Skeletal muscle satellite cell (primary cell): ENCODE measurements around the gene FURIN.
"Not testable (repeated sequence)": the region's sequence is repeated elsewhere in the genome, so short reads cannot be mapped to it uniquely, and the experiment has no call there.

ENCODE experiments used
- H3K27me3 ChIP-seq: 2 replicates; pipeline ENCODE4 v1.7.0; 2013; ENCODE audit warnings: low read length; ENCODE audit not compliant: control insufficient read depth, insufficient read depth
- H3K36me3 ChIP-seq: 2 replicates; pipeline ENCODE4 v1.7.0; 2013; ENCODE audit warnings: mild to moderate bottlenecking, control low read depth, low read length; ENCODE audit not compliant: insufficient read depth
- H3K4me1 ChIP-seq: 2 replicates; pipeline ENCODE4 v1.7.0; 2013; ENCODE audit warnings: low read length; ENCODE audit not compliant: control insufficient read depth, insufficient read depth
- H3K4me2 ChIP-seq: 2 replicates; pipeline ENCODE4 v1.7.0; 2013; ENCODE audit warnings: mild to moderate bottlenecking, low read length
- H3K4me3 ChIP-seq: 2 replicates; pipeline ENCODE4 v1.7.0; 2013; ENCODE audit warnings: low read length
- H3K9ac ChIP-seq: 2 replicates; pipeline ENCODE4 v1.7.0; 2013; ENCODE audit warnings: mild to moderate bottlenecking, low read depth, low read length, moderate library complexity
- H3K9me3 ChIP-seq: replicated peaks from 2 replicates; pipeline ENCODE4 v1.7.0; 2013; ENCODE audit warnings: mild to moderate bottlenecking, control low read depth, low read length

Gene FURIN

DNA sequence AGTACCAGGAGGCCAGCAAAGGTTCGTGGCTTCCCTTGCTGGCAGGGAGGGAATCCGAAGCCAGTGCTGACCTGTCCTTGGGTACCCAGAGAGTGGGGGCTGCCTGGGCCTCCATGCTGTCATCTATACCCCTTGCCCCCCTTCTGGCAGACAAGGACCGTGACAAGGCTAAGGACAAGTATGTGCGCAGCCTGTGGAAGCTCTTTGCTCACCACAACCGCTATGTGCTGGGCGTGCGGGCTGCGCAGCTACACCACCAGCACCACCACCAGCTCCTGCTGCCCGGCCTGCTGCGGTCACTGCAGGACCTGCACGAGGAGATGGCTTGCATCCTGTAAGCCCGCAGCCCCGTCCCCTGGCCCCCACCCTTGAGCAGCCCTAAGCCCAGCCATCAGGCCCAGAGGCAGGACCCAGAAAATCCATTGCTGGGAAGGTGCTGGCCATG, 18.7 kb downstream of the FURIN start:
- H3K4me3 ChIP-seq = no peak overlapping the region
- peaks cover 20% of the 10 kb centered on the region for H3K4me1 ChIP-seq
- H3K36me3 ChIP-seq = peaks cover 6% of the 10 kb centered on the region
- H3K4me2 ChIP-seq = no peak overlapping the region
- H3K9me3 ChIP-seq = no peaks in the 10 kb centered on the region
- H3K27me3 ChIP-seq = no peaks in the 10 kb centered on the region
- H3K9ac ChIP-seq = no peak overlapping the region

DNA sequence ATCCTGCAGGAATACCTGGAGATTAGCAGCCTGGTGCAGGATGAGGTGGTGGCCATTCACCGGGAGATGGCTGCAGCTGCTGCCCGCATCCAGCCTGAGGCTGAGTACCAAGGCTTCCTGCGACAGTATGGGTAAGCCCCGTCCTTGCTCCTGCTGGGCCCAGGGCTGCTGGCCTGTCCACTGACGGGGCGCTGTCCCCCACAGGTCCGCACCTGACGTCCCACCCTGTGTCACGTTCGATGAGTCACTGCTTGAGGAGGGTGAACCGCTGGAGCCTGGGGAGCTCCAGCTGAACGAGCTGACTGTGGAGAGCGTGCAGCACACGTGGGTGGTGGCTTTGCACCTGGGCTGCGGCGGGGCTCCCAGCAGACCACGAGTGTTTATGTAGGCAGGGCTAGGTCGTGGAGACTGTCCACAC, 20.9 kb downstream of the FURIN start:
- Histone ChIP-seq H3K36me3 (no peaks in the 10 kb centered on the region), H3K4me3 (no peak overlapping the region), H3K9me3 (no peaks in the 10 kb centered on the region), H3K4me2 (no peak overlapping the region), H3K9ac (no peak overlapping the region), H3K4me1 (peaks cover 10% of the 10 kb centered on the region), H3K27me3 (no peaks in the 10 kb centered on the region)

DNA sequence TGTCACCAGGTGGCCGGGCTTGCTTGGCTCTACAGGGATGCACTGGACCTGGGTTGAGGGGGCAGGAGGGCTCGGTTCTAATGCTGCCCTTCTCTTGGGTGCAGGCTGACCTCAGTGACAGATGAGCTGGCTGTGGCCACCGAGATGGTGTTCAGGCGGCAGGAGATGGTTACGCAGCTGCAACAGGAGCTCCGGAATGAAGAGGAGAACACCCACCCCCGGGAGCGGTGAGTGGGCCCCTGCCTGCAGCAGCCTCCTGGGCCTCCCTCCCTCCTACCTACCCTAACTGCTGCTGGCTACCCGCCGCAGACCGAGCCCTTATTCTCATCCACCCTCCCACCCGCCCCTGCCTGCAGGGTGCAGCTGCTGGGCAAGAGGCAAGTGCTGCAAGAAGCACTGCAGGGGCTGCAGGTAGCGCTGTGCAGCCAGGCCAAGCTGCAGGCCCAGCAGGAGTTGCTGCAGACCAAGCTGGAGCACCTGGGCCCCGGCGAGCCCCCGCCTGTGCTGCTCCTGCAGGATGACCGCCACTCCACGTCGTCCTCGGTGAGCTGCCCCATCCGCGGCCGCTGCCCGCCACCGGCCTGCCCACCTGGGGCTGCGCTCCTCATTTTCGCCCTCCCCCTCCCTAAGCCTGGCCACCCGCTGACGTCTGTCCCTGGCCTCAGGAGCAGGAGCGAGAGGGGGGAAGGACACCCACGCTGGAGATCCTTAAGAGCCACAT, 21.5 kb downstream of the FURIN start:
- Histone ChIP-seq H3K4me1 (peaks cover 5% of the 10 kb centered on the region), H3K9me3 (no peaks in the 10 kb centered on the region), H3K9ac (no peak overlapping the region), H3K36me3 (no peaks in the 10 kb centered on the region), H3K4me3 (no peak overlapping the region), H3K27me3 (no peaks in the 10 kb centered on the region), H3K4me2 (no peak overlapping the region)

DNA sequence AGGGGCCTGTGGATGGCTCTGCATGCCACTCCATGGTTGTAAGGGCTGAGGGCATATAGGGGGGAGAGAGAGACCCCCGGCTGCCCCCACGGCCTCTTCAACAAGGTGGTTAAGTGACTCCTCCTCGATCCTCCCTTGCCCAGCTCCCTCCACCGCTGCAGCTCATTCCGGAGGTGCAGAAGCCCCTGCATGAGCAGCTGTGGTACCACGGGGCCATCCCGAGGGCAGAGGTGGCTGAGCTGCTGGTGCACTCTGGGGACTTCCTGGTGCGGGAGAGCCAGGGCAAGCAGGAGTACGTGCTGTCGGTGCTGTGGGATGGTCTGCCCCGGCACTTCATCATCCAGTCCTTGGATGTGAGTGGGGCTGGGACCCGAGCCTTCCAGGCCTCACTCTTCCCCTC, 22.5 kb downstream of the FURIN start:
- Histone ChIP-seq H3K27me3 (no peaks in the 10 kb centered on the region), H3K4me3 (no peak overlapping the region), H3K4me1 (peaks cover under 1% of the 10 kb centered on the region), H3K9me3 (no peaks in the 10 kb centered on the region), H3K4me2 (no peak overlapping the region), H3K36me3 (no peaks in the 10 kb centered on the region), H3K9ac (no peak overlapping the region)

DNA sequence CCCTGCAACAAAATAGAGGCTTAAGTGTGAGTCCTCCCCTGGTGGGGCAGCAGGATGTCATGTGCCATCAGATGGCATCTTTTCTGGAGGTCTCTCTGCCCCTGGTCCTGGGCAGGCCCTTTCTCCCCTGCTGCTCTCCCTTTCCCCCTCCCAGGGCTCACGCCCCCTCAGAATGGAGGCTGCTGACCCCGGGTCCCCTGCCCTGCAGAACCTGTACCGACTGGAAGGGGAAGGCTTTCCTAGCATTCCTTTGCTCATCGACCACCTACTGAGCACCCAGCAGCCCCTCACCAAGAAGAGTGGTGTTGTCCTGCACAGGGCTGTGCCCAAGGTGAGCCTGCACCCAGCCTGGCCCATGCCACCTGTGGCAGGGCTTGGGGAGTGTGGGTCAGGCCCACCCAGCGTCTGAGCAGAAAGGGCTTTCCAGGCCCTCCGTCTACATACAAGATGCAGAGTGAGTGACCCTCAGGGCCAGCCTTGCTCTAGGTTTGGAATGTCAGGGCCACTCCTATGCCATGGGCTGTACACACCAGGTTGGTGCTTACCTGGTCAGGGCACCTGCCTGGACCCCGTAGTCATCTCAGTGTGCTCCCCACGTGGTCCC, 23.1 kb downstream of the FURIN start:
- H3K27me3 ChIP-seq = no peaks in the 10 kb centered on the region
- H3K4me1 ChIP-seq = no peaks in the 10 kb centered on the region
- no peaks in the 10 kb centered on the region for H3K9me3 ChIP-seq
- no peaks in the 10 kb centered on the region for H3K36me3 ChIP-seq
- no peak overlapping the region for H3K4me3 ChIP-seq
- no peak overlapping the region for H3K4me2 ChIP-seq
- no peak overlapping the region for H3K9ac ChIP-seq

DNA sequence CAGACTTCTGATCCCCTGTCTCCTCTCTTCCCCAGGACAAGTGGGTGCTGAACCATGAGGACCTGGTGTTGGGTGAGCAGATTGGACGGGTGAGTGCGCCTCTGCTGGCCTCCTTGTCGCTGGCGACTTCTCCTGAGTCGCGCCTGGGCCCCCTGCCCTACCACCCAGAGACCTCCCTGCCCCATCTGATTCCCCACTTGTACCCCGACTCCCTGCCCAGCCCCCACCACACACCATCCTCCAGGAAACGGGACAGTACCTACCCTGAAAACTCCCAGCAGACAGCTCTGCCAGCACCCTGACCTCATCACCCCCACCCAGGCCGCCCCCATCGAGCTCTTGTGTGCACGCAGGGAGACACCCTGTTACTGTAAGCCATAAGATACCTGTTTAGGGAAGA, 23.6 kb downstream of the FURIN start:
- no peaks in the 10 kb centered on the region for H3K4me1 ChIP-seq
- no peaks in the 10 kb centered on the region for H3K36me3 ChIP-seq
- H3K27me3 ChIP-seq = no peaks in the 10 kb centered on the region

DNA sequence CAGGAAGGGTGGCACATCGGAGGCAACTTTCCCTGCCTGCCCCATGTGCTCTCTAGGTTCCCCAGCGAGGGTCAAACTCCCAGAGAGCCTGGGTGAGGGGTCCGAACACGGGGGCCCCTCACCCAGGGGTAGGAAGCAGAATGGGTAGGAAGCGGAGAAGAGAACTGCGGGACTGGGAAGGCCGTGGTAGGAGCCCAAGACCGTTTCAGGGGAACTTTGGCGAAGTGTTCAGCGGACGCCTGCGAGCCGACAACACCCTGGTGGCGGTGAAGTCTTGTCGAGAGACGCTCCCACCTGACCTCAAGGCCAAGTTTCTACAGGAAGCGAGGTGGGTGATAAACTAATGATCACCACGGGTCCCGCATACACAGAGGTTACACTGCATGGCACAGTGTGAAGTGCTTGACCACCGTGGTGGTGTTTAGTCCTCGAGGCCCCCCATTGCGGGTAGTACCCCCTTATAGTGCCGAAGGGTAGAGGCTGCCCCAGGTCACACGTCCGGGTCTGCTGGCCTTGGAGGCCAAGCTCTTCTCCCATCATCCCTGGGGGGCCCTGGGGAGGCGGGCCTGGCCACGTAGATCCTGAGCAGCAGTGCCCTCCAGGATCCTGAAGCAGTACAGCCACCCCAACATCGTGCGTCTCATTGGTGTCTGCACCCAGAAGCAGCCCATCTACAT, 24.2 kb downstream of the FURIN start:
- no peak overlapping the region for H3K4me2 ChIP-seq
- no peak overlapping the region for H3K4me3 ChIP-seq
- H3K4me1 ChIP-seq = no peaks in the 10 kb centered on the region
- H3K9ac ChIP-seq = no peak overlapping the region
- no peaks in the 10 kb centered on the region for H3K9me3 ChIP-seq
- no peaks in the 10 kb centered on the region for H3K27me3 ChIP-seq
- no peaks in the 10 kb centered on the region for H3K36me3 ChIP-seq

More for the DNA sequence above, 23.6 kb downstream of the FURIN start:
- Histone ChIP-seq H3K4me3 (no peak overlapping the region), H3K4me2 (no peak overlapping the region), H3K9ac (no peak overlapping the region), H3K9me3 (no peaks in the 10 kb centered on the region)

DNA sequence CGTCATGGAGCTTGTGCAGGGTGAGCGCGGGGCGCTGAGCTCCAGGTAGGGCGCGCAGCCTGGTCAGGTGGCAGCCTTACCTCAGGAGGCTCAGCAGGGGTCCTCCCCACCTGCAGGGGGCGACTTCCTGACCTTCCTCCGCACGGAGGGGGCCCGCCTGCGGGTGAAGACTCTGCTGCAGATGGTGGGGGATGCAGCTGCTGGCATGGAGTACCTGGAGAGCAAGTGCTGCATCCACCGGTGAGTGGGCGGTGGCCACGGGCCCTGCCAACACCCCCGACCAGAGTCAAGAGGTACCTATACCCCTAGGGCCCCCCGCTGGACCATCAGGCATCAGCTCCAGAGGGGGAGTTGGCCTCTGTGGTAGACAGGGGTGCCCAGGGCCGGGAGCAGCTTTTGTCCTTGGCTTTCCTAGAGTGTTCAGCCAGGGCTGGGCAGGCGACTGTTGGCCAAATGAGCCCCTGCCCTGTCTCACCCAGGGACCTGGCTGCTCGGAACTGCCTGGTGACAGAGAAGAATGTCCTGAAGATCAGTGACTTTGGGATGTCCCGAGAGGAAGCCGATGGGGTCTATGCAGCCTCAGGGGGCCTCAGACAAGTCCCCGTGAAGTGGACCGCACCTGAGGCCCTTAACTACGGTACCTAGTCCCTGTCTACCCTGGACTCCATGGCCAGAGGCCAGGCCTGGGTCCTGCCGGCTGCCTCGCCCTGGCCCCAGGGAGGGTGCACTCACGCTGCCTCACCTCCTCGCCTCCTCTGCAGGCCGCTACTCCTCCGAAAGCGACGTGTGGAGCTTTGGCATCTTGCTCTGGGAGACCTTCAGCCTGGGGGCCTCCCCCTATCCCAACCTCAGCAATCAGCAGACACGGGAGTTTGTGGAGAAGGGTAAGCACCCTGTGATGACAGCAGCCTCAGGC, 25.0 kb downstream of the FURIN start:
- Histone ChIP-seq H3K9ac (no peak overlapping the region), H3K4me2 (no peak overlapping the region), H3K36me3 (no peaks in the 10 kb centered on the region), H3K4me3 (no peak overlapping the region), H3K27me3 (no peaks in the 10 kb centered on the region), H3K4me1 (no peaks in the 10 kb centered on the region), H3K9me3 (no peaks in the 10 kb centered on the region)

DNA sequence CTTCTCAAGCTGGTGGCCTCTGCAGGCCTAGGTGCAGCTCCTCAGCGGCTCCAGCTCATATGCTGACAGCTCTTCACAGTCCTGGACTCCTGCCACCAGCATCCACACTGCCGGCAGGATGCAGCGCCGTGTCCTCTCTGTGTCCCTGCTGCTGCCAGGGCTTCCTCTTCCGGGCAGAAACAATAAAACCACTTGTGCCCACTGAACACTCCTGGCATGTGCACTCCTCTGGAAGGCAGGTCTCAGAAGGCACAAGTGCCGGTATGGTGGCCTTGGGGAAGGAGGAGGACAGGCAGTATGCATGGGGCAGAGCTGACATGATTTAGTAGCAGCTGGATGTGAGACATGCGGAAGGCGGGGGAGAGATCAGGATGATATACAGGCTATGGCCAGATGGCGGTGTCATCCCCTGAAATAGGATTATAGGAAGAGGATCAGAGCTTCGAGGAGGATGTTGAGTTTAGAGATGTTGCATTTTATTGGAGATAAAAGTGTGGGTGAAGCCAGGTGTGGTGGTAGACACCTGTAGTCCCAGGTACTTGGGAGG, 27.3 kb downstream of the FURIN start:
- Histone ChIP-seq H3K4me1 (no peaks in the 10 kb centered on the region), H3K36me3 (no peaks in the 10 kb centered on the region), H3K4me2 (no peak overlapping the region), H3K9me3 (no peaks in the 10 kb centered on the region), H3K9ac (no peak overlapping the region), H3K27me3 (no peaks in the 10 kb centered on the region), H3K4me3 (no peak overlapping the region)

DNA sequence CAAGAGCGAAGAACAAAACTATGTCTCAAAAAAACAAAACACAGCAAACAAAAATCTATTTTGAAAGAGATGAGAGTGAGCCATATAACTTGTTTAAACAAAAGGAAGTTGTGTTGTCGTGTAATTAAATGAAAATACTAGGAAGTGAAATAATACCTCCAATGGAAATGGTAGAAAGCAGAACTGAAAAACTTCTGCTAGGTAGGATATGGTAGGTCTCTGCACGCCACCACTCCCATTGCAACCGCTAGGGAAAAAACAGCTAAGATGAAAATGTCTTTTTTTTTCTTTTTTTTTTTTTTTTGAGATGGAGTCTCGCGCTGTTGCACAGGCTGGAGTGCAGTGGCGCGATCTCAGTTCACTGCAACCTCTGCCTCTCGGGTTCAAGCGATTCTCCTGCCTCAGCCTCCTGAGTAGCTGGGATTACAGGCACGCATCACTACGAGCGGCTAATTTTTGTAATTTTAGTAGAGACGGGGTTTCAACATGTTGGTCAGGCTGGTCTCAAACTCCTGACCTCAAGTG, 28.8 kb downstream of the FURIN start:
- H3K4me1 ChIP-seq, H3K36me3 ChIP-seq, H3K4me3 ChIP-seq, H3K4me2 ChIP-seq, H3K9ac ChIP-seq, H3K27me3 ChIP-seq, H3K9me3 ChIP-seq: not testable (repeated sequence)
